Measurements from ENCODE around the gene TBL1XR1. TPM values are rescaled to one million over a fixed set of nuclear protein-coding genes. Genes with fewer than 3 reads are reported as not detected.

Gene TBL1XR1
- total and polyA plus RNA-seq, 2 of the 13 experiments (the other 11 are each of a cell fraction or from before 2014, with no cell fraction given): 57.7 to 62.5 TPM

GRCh38 chr3:177210744-177211502 lies 13.6 kb upstream of the TBL1XR1 start:
- Histone ChIP-seq H3K9ac (ENCODE audit: insufficient read depth, low read depth, low read length) (peak overlapping the region; percentile 18; the same call in 1 of the 2 replicates), H3K4me1 (ENCODE audit: insufficient read depth, low read length) (peaks cover 63% of the 10 kb centered on the region), H3K36me3 (replicated peaks in 1 of 2; ENCODE audit: control insufficient read depth in 1 of 2, insufficient read depth in 2 of 2, low read length in 2 of 2) (no peaks in the 10 kb centered on the region), H3K27me3 (ENCODE audit: control insufficient read depth in 1 of 2, insufficient read depth in 2 of 2, low read length in 2 of 2) (no peaks in the 10 kb centered on the region), H3K4me3 (replicated peaks in 1 of 3; ENCODE audit: insufficient read depth in 1 of 3, low read depth in 2 of 3, low read length in 3 of 3) (peak overlapping the region in 1 of 3 experiments; percentile 38; a peak in 1 of 6 replicates), H3K27ac (ENCODE audit: extremely low read length, insufficient read depth, low read length) (no peak overlapping the region), H3K9me3 (ENCODE audit: low read length) (no peaks in the 10 kb centered on the region), H4K20me1 (ENCODE audit: insufficient read depth, low read length) (no peaks in the 10 kb centered on the region), H3K4me2 (ENCODE audit: low read depth, low read length) (peak overlapping the region; percentile 69), H3K79me2 (ENCODE audit: insufficient read depth, low read length) (no peaks in the 10 kb centered on the region), H2AFZ (ENCODE audit: low read length) (peak overlapping the region; percentile 81)
- WGBS (ENCODE audit: low lambda C conversion rate): 52% methylated on average over 11 of the region's 11 CpGs
- FAIRE-seq (no peak), ATAC-seq (peak; percentile 9; the same call in 2 of the 3 replicates), DNase-seq (ENCODE audit: low spot score) (no peak)
- in situ Hi-C loops (cut with HindIII; ENCODE audit: extremely low pct_ligation_motif_present, low pct_unique_long_range_greater_than_20kb): no loop called here
- ChIA-PET POLR2A (interaction anchor here (2.4 kb wide), 1 partner anchor 149 kb away, joined by 7 read pairs; no protein-coding TSS in a partner anchor), CTCF (ENCODE audit: low intra/inter-chr PET ratio, low total read pairs) (no interaction called here)
- intact Hi-C loops (cut with micrococcal nuclease; ENCODE audit: unreplicated experiment): no loop called here
- TF ChIP-seq MAF1 (CRISPR knock-in tag; IDR thresholded peaks at IDR 0.05; ENCODE audit: borderline replicate concordance) (no peak), ZNF121 (CRISPR knock-in tag; IDR thresholded peaks at IDR 0.05) (peak; percentile 89)
- BruUV-seq (replicated peaks): no TSS peak

GRCh38 chr3:177209509-177209908 lies 12.2 kb upstream of the TBL1XR1 start:
- no peak for FAIRE-seq

More at GRCh38 chr3:177209509-177209908, 12.2 kb upstream of the TBL1XR1 start:
- intact Hi-C loops (cut with micrococcal nuclease; ENCODE audit: unreplicated experiment) (no loop called here), in situ Hi-C loops (cut with HindIII; ENCODE audit: extremely low pct_ligation_motif_present, low pct_unique_long_range_greater_than_20kb) (no loop called here)
- Histone ChIP-seq H2AFZ (ENCODE audit: low read length) (no peak overlapping the region), H3K4me1 (ENCODE audit: insufficient read depth, low read length) (peaks cover 61% of the 10 kb centered on the region), H4K20me1 (ENCODE audit: insufficient read depth, low read length) (no peaks in the 10 kb centered on the region), H3K4me3 (replicated peaks in 1 of 3; ENCODE audit: insufficient read depth in 1 of 3, low read depth in 2 of 3, low read length in 3 of 3) (peak overlapping the region in 1 of 3 experiments; percentile 48; a peak in 1 of 6 replicates), H3K9ac (ENCODE audit: insufficient read depth, low read depth, low read length) (no peak overlapping the region), H3K36me3 (replicated peaks in 1 of 2; ENCODE audit: control insufficient read depth in 1 of 2, insufficient read depth in 2 of 2, low read length in 2 of 2) (no peaks in the 10 kb centered on the region), H3K4me2 (ENCODE audit: low read depth, low read length) (peak overlapping the region; percentile 67; the same call in 1 of the 2 replicates), H3K27me3 (ENCODE audit: control insufficient read depth in 1 of 2, insufficient read depth in 2 of 2, low read length in 2 of 2) (no peaks in the 10 kb centered on the region), H3K9me3 (ENCODE audit: low read length) (no peaks in the 10 kb centered on the region), H3K27ac (ENCODE audit: extremely low read length, insufficient read depth, low read length) (no peak overlapping the region), H3K79me2 (ENCODE audit: insufficient read depth, low read length) (no peaks in the 10 kb centered on the region)
- WGBS (ENCODE audit: low lambda C conversion rate): 82% methylated on average over 5 of the region's 5 CpGs
- ATAC-seq (no peak), DNase-seq (ENCODE audit: low spot score) (no peak)
- no TSS peak for BruUV-seq (replicated peaks)
- ChIA-PET CTCF (ENCODE audit: low intra/inter-chr PET ratio, low total read pairs) (no interaction called here), POLR2A (interaction anchor here (1.1 kb wide), 1 partner anchor 129 kb away, joined by 3 read pairs; no protein-coding TSS in a partner anchor)
- TF ChIP-seq MAFK (conservative IDR thresholded peaks at IDR 0.05 in 1 of 2, IDR thresholded peaks at IDR 0.05 in 1 of 2; ENCODE audit: low read length in 2 of 2) (peak; percentile 62 to 82), MAFF (IDR thresholded peaks at IDR 0.05; ENCODE audit: low read depth, low read length) (peak; percentile 64)
- TF ChIP-seq, protein P1, sequence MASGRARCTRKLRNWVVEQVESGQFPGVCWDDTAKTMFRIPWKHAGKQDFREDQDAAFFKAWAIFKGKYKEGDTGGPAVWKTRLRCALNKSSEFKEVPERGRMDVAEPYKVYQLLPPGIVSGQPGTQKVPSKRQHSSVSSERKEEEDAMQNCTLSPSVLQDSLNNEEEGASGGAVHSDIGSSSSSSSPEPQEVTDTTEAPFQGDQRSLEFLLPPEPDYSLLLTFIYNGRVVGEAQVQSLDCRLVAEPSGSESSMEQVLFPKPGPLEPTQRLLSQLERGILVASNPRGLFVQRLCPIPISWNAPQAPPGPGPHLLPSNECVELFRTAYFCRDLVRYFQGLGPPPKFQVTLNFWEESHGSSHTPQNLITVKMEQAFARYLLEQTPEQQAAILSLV (CRISPR knock-in tag; IDR thresholded peaks at IDR 0.05; ENCODE audit: borderline replicate concordance): no peak
